EH (cell line): ENCODE data around the gene KIAA1755.

ENCODE experiments used
- DNase-seq: peaks from one replicate; pipeline ENCODE4 v3.0.0-alpha.2; 2015; ENCODE audit warnings: low read depth

Gene KIAA1755

DNA sequence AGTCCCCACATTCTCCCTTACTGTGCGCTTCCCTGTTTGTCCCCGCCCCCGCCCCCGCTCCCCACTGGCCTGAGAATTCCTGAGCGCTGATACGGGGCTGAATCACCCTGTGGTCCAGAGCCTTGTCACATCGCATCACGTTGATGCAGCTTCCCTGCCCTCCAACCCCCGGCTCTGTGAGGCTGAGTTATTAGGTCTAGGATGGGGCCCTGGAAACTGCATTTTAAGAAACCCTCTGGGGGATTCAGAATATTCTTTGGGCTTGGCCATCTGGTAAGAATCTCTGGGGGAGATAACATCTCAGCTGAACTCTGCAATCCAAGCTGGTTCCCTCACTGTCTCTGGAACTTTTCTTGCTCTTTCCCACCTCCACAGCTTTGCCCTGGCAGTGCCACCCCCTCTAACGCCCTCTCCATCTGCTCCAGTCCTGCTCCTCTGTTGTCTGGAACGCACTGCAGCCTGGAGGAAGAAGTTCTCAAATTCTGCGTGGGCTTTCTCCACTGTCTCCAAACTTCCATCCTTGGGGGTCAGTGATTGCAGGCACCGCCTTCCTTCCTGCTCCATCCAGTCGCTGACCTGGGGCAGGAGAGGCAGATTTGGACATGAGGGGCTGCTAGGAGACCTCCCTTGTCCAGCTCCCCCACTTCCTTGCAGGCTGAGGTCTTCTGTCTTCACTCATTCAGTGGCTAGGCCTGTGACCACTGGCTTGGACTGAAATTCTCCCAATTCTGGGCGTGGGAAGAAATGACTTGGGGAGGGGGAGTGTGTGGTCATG, 42.6 kb downstream of the KIAA1755 start:
- DNase-seq = peak; percentile 99

GRCh38 chr20:38216746-38217595, 43.6 kb downstream of the KIAA1755 start:
- no peak for DNase-seq

GRCh38 chr20:38216201-38216600, 44.3 kb downstream of the KIAA1755 start:
- no peak for DNase-seq

DNA sequence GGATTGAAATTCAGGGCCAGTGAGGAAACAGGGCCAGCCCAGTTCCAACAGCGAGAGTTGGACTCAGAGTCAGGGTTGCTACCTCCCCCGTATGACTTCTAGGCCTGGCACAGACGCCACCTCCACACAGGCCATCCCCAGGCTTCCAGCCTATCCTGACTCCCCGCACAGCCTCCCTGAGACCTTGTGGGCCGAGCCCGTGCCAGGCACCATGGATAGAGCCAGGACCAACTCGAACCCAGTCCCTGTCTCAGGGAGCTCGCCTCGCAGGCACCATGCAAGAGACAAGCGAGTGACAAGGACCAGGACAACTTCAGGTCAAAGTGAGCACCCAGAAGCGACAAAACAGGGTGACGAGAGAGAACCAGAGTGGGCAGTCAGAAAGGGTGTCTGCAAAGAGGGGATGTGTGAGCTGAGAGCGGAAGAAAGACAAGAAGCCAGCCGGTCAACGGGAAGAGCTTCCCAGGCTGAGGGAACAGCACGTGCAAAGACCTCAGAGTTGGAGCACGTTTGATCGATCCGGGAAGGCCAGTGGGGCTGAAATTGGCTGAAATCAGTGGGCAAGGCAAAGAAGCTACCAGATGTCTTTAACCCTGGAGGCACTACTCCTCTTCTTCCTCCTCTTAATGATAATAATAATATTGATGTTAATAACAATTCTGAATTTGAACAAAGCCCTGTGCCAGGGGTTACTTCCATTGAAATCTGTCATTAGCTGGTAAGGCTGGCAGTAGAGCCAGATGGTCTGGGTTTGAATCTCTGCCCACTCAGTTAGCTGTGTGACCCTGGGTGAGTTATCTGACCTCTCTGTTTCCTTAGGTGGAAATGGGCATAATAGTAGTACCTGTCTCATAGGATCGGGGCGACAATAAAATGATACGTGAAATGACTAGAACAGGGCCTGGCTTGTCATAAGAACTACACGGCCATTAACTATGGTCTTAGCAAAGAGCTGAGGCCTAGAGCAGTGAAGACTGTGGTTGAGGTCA, 45.0 kb downstream of the KIAA1755 start:
- no peak for DNase-seq

DNA sequence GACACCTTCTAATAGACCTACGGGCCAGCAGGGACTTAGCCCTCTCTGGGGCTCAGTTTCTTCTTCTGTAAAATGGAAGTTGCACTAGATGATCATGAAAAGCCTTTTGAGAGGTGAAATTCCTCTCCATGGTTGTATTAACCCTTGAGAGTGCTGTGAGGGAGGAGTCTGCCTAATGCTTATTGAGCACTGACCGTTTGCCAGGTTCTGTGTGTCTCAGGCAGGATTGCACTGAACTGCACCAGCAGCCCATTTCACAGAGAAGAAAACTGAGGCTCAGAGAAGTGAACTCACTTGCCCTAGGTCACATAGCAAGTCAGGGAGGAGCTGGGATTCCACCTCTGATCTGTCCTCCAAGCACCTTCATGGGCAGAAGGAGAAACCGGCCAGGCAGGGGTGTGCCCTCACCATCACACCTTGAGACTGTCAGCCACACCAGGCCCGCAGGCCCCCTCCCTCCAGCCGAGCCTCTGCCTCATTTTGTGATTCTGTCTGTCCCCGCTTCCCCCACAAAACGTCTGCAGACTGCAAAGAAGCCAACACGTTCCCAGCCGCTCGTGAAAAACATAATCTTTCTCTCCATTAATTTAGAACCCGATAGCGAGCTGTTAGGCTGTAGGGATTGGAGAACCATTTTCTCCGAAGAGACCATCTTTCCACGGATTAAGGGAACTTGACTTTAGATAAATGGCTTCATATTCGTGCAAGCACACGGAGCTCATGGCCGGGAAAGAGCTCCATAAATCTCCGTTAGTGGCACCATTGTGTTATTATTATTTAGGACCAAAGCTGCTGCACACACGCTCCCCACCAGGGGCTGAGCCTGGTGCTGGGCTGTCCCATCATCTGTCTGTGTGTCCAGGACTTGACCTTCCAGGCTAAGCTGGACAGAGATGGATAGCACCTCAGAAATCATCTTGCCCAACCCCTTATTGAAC, 46.0 kb downstream of the KIAA1755 start:
- no peak for DNase-seq

DNA sequence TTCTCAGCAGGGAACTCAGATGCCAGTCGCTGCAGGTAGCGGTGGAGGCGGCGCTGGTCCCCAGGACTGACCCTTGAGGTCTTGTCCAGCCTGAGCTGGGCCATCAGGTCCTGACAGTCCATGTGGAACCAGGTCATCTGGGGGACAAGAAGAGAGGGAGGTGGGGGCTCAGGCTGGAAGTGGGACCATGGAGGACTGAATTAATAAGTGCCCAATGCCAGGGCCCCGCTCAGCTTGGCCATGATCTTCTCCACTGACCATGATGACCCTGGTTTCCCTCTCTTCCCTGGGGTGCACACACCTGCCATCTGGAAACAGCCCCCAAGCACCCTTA, 47.0 kb downstream of the KIAA1755 start:
- DNase-seq = no peak

DNA sequence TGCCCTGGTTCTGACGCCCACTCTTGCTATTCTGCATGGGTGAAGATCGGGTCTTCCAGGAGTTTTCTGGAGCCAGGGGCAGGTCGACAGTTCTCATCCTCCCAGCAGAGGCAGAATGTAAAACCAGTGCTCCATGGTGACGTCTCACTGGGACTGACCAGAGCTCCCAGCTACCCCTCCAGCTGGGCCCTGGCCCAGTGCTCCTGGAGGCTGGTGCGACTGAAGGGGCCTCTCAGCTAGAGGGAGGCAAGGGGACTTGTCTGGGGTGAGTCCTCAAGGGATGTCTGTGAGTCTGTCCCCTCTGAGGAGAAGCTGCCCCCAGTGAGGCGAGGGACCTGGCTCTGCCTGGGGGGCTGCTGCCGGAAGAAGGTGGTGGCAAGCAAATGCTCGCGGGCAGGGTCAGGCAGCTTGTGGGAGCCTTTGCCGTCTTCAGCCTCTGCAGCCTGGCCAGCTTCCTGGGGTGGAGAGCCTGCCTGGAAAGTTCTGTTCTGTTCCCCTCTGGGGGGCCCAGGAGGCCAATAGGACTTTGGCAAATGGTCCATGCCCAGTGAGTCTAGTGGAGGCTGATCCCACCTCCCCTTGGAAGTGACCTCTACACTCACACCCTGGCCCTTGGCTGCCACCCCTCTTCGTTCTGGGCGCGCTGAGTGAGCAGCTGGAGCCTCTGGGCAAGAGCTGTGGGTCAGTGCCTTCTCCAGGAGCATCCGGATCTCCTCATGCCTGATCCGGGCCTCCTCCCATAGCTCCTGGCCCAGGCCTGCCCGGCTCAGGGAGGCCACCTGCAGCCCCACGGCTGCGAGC, 47.5 kb downstream of the KIAA1755 start:
- no peak for DNase-seq

GRCh38 chr20:38211200-38212097, 49.1 kb downstream of the KIAA1755 start:
- no peak for DNase-seq

GRCh38 chr20:38210741-38211140, 49.8 kb downstream of the KIAA1755 start:
- peak; percentile 52 for DNase-seq

- peak; percentile 46 for DNase-seq
These were observed 50.7 kb downstream of the KIAA1755 start for GRCh38 chr20:38209736-38210405.

DNA sequence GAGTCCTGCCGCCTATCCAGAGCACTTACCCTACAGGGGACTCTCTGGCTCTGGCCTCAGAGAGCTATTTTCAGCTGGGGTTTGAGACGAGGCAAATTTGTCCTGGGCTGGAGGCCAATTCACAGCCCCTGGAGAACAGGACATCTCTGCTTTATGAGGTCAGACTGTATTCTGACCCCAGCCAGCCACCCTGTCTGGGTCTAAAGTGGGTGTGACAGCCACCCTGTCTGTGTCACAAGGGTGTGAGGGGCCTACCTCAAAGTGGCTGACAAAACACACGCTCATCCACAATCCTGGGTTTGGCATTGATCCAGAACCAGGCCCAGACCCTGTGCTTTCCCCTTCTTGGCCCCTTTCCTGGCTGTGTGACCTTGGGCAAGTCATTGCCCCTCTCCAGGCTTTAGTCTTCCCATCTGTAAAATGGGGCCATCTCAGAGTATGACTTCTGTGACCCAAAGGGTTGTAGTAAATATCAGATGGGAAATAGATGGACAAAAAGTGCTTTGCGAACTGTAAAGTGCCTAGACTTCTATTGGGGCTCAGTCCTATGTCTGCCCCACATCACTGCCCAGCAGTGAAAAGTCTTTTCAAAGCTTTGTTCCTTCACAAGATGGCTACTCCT, 51.4 kb downstream of the KIAA1755 start:
- peak; percentile 36 for DNase-seq

GRCh38 chr20:38208523-38208922, 52.0 kb downstream of the KIAA1755 start:
- DNase-seq = no peak

GRCh38 chr20:38208088-38208487, 52.4 kb downstream of the KIAA1755 start:
- no peak for DNase-seq

DNA sequence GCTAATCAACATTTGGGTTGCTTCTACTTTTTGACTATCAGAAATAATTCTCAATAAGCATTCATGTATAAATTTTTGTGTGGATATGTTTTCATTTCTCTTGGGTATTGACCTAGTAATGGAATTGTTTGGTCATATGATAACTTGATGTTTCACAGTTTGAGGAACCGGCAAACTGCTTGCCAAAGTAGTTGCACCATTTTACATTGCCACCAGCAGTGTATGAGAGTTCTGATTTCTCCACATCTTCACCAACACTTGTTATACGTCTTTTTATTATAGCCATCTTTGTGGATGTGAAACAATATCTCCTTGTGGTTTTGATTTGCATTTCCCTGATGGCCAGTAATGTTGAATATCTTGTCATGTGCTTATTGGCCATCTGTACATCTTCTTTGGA, 52.9 kb downstream of the KIAA1755 start:
- no peak for DNase-seq

DNA sequence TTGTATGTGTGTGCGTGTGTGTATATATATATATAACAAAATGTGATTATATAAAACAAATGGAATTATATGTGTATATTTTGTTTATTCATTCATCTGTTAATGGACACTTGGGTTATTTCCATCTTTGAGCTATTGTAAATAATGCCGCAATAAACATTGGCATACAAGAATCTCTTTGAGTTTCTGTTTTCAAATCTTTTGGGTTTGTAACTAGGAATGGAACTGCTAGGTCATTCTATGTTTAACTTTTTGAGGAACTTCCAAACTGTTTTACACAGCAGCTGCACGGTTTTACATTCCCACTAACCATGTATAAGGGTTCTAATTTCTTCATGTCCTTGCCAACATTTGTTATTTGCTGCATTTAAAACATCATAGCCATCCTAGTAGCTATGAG, 55.5 kb downstream of the KIAA1755 start:
- no peak for DNase-seq

DNA sequence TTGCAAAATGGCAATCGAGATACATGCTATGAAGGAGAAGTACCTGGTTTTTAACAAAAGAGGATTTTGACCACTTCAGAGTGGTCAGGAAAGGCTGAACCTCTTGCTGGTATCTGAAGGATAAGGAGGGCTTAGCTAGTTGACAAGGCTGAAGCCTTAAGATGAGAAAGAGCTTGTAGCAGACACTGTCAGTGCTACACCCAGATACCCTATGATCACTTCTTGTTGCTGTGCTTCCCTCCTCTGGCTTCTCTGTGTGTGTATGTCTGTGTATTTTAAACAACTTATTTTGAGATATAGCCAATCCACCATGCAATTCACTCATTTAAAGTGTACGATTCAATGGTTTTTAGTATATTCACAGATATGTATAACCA, 56.6 kb downstream of the KIAA1755 start:
- DNase-seq = no peak

DNA sequence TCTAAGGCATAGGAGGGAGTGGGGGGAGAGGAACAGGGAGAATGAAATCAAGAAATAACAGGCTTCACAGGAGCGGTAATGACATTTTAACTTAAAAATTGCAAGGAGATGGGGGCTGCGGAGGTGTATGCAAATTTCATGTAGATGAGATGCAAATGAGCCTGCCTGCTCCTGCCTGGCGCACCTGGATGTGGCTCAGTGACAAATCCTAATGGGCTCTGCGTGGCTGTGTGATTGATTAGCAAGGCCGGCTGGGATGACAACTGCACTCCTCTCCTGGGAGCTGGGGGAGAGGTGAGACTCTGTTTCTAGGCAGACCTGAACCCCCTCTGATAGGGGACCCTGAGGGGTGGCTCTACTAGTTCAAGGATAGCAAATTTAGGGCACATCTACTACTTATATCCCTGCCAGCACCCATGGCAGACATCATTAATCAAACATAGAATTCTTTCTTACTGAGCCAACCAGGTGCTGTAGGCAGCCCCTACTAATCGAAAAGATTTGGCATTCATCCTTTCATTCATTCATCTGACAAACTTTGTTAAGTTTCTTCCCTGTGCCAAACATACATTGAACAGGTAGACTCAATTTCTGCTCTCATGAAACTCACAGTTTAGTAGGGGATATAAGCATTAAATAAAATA, 57.1 kb downstream of the KIAA1755 start:
- no peak for DNase-seq

- no peak for DNase-seq
These were observed 57.6 kb downstream of the KIAA1755 start for GRCh38 chr20:38202982-38203293.
